Measurements from ENCODE around the gene MID1. TPM values are rescaled to one million over a fixed set of nuclear protein-coding genes. Genes with fewer than 3 reads are reported as not detected.

Gene MID1
- total RNA-seq, 1 donor from 2014 or later: 48.1 TPM

DNA sequence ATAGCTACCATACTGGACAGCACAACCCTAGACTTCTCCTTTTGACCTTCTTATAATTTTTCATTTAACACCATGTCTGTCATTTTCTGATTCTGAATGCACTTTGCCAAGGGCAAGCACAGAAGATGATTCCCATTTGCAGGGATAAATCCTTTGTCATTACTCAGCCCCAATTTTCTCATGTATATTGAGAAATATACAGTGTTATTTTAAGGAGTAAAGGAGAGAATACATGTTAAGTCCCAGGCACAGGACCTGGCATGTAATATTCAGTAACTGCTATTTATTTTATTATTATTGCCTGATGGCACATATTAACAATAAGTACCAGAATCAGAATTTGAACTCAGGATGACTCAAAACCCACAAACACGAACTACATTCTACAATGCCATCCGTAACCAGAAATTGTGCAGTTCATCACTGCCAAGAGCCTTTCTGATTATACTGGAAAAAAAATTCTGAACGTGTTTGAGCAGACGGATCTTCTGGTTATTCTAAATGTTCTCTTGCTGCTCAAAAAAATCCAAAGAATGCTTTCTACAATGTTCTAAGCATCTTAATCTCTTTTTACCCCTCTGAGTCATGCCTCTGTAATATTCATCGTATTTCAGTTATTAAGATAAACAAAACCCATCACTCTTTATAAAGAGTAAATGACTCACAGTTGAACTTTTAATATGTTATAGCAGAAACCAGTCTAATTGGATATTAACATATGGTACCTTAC lies 170.0 kb downstream of the MID1 start:
- Mint-ChIP-seq H3K36me3 (ENCODE audit: low read depth) (peaks cover 38% of the 10 kb centered on the region), H3K9me3 (peaks cover 4% of the 10 kb centered on the region), H3K27ac (ENCODE audit: unreplicated experiment) (no peak overlapping the region), H3K4me3 (no peak overlapping the region), H3K4me1 (no peaks in the 10 kb centered on the region), H3K27me3 (ENCODE audit: low read depth) (no peaks in the 10 kb centered on the region)
- no peak for DNase-seq (ENCODE audit: low read depth, low spot score)
- TF ChIP-seq, protein P1, sequence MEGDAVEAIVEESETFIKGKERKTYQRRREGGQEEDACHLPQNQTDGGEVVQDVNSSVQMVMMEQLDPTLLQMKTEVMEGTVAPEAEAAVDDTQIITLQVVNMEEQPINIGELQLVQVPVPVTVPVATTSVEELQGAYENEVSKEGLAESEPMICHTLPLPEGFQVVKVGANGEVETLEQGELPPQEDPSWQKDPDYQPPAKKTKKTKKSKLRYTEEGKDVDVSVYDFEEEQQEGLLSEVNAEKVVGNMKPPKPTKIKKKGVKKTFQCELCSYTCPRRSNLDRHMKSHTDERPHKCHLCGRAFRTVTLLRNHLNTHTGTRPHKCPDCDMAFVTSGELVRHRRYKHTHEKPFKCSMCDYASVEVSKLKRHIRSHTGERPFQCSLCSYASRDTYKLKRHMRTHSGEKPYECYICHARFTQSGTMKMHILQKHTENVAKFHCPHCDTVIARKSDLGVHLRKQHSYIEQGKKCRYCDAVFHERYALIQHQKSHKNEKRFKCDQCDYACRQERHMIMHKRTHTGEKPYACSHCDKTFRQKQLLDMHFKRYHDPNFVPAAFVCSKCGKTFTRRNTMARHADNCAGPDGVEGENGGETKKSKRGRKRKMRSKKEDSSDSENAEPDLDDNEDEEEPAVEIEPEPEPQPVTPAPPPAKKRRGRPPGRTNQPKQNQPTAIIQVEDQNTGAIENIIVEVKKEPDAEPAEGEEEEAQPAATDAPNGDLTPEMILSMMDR (conservative IDR thresholded peaks at IDR 0.05): no peak

DNA sequence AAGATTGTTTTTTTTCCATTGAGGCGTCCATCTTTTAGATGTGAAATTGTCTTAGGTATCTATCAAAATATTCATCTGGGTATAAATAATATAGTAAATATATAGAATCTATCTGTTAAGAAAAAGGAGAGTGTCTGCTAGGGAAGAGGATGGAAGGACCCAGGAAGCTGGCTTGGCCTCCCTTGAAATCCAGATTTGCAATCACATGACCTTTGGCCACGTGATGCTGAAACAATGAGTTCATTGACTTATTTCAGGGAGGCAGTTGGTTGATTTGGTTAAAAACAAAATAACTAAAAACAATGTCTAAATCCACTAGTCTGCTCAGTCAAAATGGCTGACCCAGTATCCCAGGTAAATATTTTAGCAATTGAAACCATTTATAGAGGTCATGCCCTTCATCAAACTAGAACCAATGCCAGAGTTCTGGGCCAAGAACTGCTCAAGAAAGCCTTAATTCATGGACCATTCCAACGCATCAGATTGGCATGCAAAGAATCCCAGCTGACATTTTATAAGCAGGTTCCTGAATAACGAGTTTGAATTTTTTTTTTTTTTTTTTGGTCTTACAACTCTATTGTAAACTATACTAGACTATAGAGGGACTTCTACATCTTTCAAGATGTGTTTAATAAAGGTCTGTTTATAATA lies 172.7 kb downstream of the MID1 start:
- Mint-ChIP-seq H3K9me3 (peaks cover 8% of the 10 kb centered on the region), H3K27ac (ENCODE audit: unreplicated experiment) (no peak overlapping the region), H3K4me3 (no peak overlapping the region), H3K27me3 (ENCODE audit: low read depth) (no peaks in the 10 kb centered on the region), H3K4me1 (no peaks in the 10 kb centered on the region), H3K36me3 (ENCODE audit: low read depth) (peaks cover 31% of the 10 kb centered on the region)
- no peak for DNase-seq (ENCODE audit: low read depth, low spot score)
- TF ChIP-seq, protein P1 (conservative IDR thresholded peaks at IDR 0.05): no peak

DNA sequence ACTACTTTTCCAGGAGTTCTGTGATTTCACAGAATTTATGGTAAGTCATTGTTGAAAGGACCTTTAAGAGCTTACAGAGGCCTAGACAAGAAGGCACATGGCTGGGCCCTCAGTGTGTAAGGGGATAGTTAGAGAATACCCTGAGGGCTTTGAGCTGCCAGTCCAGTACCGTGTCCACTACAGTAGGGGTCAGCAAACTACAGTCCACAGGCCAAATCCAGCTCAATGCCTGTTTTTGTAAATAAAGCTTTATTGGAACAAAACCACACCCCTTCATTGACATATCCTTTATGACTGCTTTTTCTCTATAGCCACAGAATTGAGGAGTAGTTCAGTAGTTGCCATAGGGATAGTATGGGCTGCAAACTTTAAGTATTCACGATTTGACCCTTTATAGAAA lies 176.2 kb downstream of the MID1 start:
- TF ChIP-seq, protein P1 (conservative IDR thresholded peaks at IDR 0.05): no peak
- no peaks in the 10 kb centered on the region for H3K4me1 Mint-ChIP-seq
- peaks cover 25% of the 10 kb centered on the region for H3K36me3 Mint-ChIP-seq (ENCODE audit: low read depth)
- H3K4me3 Mint-ChIP-seq: no peak overlapping the region
- no peak overlapping the region for H3K27ac Mint-ChIP-seq (ENCODE audit: unreplicated experiment)
- no peak for DNase-seq (ENCODE audit: low read depth, low spot score)
- no peaks in the 10 kb centered on the region for H3K27me3 Mint-ChIP-seq (ENCODE audit: low read depth)
- peaks cover 23% of the 10 kb centered on the region for H3K9me3 Mint-ChIP-seq

DNA sequence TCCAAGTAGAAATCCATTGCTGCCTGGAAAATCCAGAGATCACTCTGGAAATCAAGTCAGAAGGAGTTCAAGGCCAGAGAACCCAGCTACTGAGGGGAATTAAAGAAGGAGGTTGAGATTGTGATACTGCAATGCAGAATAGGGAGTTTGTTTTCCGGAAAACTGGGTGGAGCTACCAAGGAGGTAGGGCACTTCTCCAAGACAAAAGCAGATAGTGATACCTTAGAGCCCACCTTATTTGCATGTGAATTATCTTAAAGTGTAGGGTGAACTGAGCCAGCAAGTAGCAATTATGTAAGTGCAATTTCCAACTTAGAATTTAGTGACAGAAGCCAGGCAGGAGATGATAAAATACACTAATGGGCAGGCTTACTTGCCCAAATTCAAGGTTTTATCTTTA lies 178.9 kb downstream of the MID1 start:
- no peak overlapping the region for H3K4me3 Mint-ChIP-seq
- no peak for DNase-seq (ENCODE audit: low read depth, low spot score)
- no peak overlapping the region for H3K27ac Mint-ChIP-seq (ENCODE audit: unreplicated experiment)
- H3K27me3 Mint-ChIP-seq (ENCODE audit: low read depth): no peaks in the 10 kb centered on the region
- peaks cover 18% of the 10 kb centered on the region for H3K36me3 Mint-ChIP-seq (ENCODE audit: low read depth)
- no peaks in the 10 kb centered on the region for H3K4me1 Mint-ChIP-seq
- H3K9me3 Mint-ChIP-seq: peaks cover 23% of the 10 kb centered on the region
- TF ChIP-seq, protein P1 (conservative IDR thresholded peaks at IDR 0.05): no peak

DNA sequence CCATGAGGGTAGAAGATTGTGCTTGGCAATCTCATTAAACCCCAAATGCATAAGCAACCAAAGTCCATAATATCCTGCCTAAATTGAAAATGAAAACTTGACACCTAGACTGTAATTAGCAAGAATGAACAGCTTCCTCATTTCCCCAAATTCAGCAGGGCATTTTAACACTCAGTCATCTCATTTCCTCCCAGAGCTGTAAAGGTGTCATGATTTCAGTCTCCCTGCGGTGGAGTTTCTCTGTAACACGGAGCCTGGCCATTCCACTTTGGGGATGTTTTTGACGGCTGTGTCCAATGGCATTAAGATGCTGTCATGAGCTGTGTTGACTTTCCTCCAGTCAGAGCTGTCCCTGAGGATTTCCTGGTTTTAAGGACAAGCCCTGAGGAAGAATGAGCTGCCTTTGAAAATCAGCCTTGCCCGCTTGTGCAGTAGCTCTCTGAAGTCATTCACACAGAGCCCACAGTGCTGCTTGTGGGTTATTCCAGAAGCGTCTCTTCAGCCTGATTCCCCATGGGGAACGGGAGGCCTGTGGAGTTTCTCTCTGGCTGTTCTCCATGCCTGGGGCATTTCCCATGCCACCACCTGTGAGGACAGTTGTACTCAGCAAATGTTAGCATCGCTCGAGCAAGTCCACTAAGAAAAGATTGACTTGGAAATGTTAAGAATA lies 187.0 kb downstream of the MID1 start:
- TF ChIP-seq, protein P1 (conservative IDR thresholded peaks at IDR 0.05): no peak
- Mint-ChIP-seq H3K4me3 (no peak overlapping the region), H3K27me3 (ENCODE audit: low read depth) (no peaks in the 10 kb centered on the region), H3K27ac (ENCODE audit: unreplicated experiment) (no peak overlapping the region), H3K9me3 (peaks cover 6% of the 10 kb centered on the region), H3K4me1 (no peaks in the 10 kb centered on the region), H3K36me3 (ENCODE audit: low read depth) (no peaks in the 10 kb centered on the region)
- no peak for DNase-seq (ENCODE audit: low read depth, low spot score)

Data from neural crest cell (in vitro differentiated cells).